ENCODE measurements around the gene CAMSAP1.

GRCh38 chr9:135948446-135948845 lies 41.1 kb upstream of the CAMSAP1 start:
- no peak for TF ChIP-seq CTCF (conservative IDR thresholded peaks at IDR 0.05 in 1 of 2, IDR thresholded peaks at IDR 0.05 in 1 of 2; ENCODE audit: low read depth in 1 of 2, low read length in 2 of 2)
- TF ChIP-seq EZH2 (IDR thresholded peaks at IDR 0.05; ENCODE audit: low read length, missing control alignments): no peak
